Measurements from ENCODE around the gene CYTH4. TPM values are rescaled to one million over a fixed set of nuclear protein-coding genes. Genes with fewer than 3 reads are reported as not detected.

CYTH4 gene
- total and polyA plus RNA-seq, 2 of the 8 experiments (the other 6 are each of a cell fraction or from before 2014, with no cell fraction given) = 0.09 TPM; not detected in 1

GRCh38 chr22:37270928-37271650 is 11.2 kb upstream of the CYTH4 start (continued):
- TF ChIP-seq MAFK (IDR thresholded peaks at IDR 0.05; ENCODE audit: low read depth, low read length) = no peak
- no peak for TF ChIP-seq SIRT6 (IDR thresholded peaks at IDR 0.05; ENCODE audit: low read length)
- TF ChIP-seq EGR1 (IDR thresholded peaks at IDR 0.05; ENCODE audit: borderline replicate concordance, low read depth, low read length) = no peak
- no peak for TF ChIP-seq USF2 (IDR thresholded peaks at IDR 0.05; ENCODE audit: low read length)
- TF ChIP-seq RFX5 (IDR thresholded peaks at IDR 0.05; ENCODE audit: borderline replicate concordance, low read depth, low read length) = no peak
- no peak for TF ChIP-seq SIN3A (conservative IDR thresholded peaks at IDR 0.05 in 1 of 2, IDR thresholded peaks at IDR 0.05 in 1 of 2; ENCODE audit: low read depth in 1 of 2, low read length in 2 of 2)
- TF ChIP-seq TAF7 (optimal IDR thresholded peaks at IDR 0.05; ENCODE audit: borderline replicate concordance, low read depth, low read length) = no peak
- TF ChIP-seq E2F6 (IDR thresholded peaks at IDR 0.05) = no peak
- TF ChIP-seq YY1 (IDR thresholded peaks at IDR 0.05; ENCODE audit: low read depth, low read length) = no peak

All from H1 (cell line).